ENCODE measurements around the gene ART4. TPM values are rescaled to one million over a fixed set of nuclear protein-coding genes. Genes with fewer than 3 reads are reported as not detected.

The ART4 gene
- total and polyA plus RNA-seq, 12 donors: 0.72 to 3.9 (median 2.7) TPM

GRCh38 chr12:14853961-14854360, 10.6 kb upstream of the ART4 start:
- peak overlapping the region in 8 of 10 donors; percentile 1 to 57 (median 20) for H3K27ac ChIP-seq

GRCh38 chr12:14852880-14853279, 9.6 kb upstream of the ART4 start:
- ATAC-seq: no peak
- Histone ChIP-seq H3K9me3 (peaks cover 0 to 17% (median 0%) of the 10 kb centered on the region in 11 donors), H3K27ac (no peak overlapping the region), H3K27me3 (no peaks in the 10 kb centered on the region), H3K4me3 (no peak overlapping the region), H3K4me1 (peaks cover 0 to 27% (median 11%) of the 10 kb centered on the region in 9 donors), H3K36me3 (no peaks in the 10 kb centered on the region)
- intact Hi-C loops (cut with DNase I): no loop called here
- DNase-seq: no peak
- TF ChIP-seq, protein P1, sequence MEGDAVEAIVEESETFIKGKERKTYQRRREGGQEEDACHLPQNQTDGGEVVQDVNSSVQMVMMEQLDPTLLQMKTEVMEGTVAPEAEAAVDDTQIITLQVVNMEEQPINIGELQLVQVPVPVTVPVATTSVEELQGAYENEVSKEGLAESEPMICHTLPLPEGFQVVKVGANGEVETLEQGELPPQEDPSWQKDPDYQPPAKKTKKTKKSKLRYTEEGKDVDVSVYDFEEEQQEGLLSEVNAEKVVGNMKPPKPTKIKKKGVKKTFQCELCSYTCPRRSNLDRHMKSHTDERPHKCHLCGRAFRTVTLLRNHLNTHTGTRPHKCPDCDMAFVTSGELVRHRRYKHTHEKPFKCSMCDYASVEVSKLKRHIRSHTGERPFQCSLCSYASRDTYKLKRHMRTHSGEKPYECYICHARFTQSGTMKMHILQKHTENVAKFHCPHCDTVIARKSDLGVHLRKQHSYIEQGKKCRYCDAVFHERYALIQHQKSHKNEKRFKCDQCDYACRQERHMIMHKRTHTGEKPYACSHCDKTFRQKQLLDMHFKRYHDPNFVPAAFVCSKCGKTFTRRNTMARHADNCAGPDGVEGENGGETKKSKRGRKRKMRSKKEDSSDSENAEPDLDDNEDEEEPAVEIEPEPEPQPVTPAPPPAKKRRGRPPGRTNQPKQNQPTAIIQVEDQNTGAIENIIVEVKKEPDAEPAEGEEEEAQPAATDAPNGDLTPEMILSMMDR (IDR thresholded peaks at IDR 0.05): no peak

More at GRCh38 chr12:14853961-14854360, 10.6 kb upstream of the ART4 start:
- peaks cover 0 to 21% (median 4%) of the 10 kb centered on the region in 11 donors for H3K9me3 ChIP-seq
- no peaks in the 10 kb centered on the region for H3K36me3 ChIP-seq
- H3K27me3 ChIP-seq: no peaks in the 10 kb centered on the region
- 13 to 47% methylated on average over 3 of the region's 3 CpGs for WGBS, 2 donors
- no peak for DNase-seq
- ATAC-seq: peak in 6 of 8 donors; percentile 26 to 75 (median 38)
- TF ChIP-seq, protein P1 (IDR thresholded peaks at IDR 0.05): no peak
- no peak overlapping the region for H3K4me3 ChIP-seq
- peaks cover 0 to 21% (median 11%) of the 10 kb centered on the region in 9 donors for H3K4me1 ChIP-seq
- intact Hi-C loops (cut with DNase I): no loop called here

- 97 to 100% methylated on average over 1 of the region's 1 CpG for WGBS, 2 donors
- Histone ChIP-seq H3K27me3 (no peaks in the 10 kb centered on the region), H3K9me3 (peaks cover 0 to 3% (median 0%) of the 10 kb centered on the region in 11 donors), H3K27ac (peak overlapping the region in 2 of 10 donors; percentile 48 to 83), H3K4me1 (peaks cover 0 to 44% (median 25%) of the 10 kb centered on the region in 9 donors), H3K36me3 (no peaks in the 10 kb centered on the region), H3K4me3 (no peak overlapping the region)
- TF ChIP-seq, protein P1 (IDR thresholded peaks at IDR 0.05): no peak
- ATAC-seq (no peak), DNase-seq (no peak)
- intact Hi-C loops (cut with DNase I): no loop called here
Measured at GRCh38 chr12:14850929-14851663, 7.8 kb upstream of the ART4 start.

DNA sequence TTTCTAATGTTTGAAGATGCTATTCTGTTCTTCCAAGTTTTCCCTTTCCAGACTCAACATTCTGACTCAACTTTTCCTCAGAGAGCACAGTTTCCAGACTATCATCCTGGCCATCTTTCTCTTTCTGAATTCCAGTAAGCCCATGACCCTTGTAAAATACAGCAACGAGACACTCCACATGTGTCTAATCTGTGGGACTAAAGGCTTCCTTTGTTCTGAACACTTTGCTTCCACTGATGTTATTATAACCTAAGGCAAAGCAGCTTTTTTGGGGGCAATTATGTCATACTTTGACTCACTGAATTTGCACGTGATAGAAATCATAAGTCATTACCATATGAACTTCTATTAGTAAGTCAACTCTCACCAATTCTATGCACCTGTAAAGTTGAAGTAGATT, 6.3 kb upstream of the ART4 start:
- WGBS, 2 donors: 60 to 72% methylated on average over 2 of the region's 2 CpGs
- peak; percentile 62 to 84 (median 78) for ATAC-seq
- H3K27ac ChIP-seq: peak overlapping the region in 8 of 10 donors; percentile 2 to 83 (median 52)
- peak in 1 of 2 donors; percentile 23 for DNase-seq
- no peak overlapping the region for H3K4me3 ChIP-seq
- H3K4me1 ChIP-seq: peaks cover 0 to 52% (median 32%) of the 10 kb centered on the region in 9 donors
- H3K27me3 ChIP-seq: no peaks in the 10 kb centered on the region
- intact Hi-C loops (cut with DNase I): loop anchor here in 8 of 10 donors (5.0 to 10.0 kb wide), 10 partner anchors 38 to 425 kb away; partner anchors contain the start of genes RERG (in 4 of the 8) and MGP (in 2 of the 8)
- TF ChIP-seq, protein P1 (IDR thresholded peaks at IDR 0.05): no peak
- H3K36me3 ChIP-seq: no peaks in the 10 kb centered on the region
- H3K9me3 ChIP-seq: no peaks in the 10 kb centered on the region

All from heart right ventricle (tissue), 16 donors.